ENCODE measurements around the gene COL16A1.

DNA sequence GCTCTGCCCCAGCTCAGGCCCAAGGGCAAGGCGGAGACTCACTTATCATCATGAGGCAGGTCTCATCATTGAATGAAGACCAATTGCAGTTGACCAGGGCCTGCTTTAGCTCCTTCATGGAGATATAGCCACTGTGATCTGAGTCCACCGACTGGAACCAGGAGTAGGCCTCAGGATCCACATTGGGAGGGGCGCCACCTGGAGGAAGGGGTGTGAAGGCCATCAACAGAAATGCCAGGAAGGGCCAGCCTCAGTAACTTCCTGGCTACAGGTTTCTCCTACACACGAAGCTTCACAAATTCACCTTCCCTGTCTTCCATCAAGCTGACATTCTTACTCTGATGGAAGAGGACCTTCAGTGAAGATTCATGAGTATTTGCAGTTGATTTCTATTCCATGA is 70.7 kb downstream of the COL16A1 start:
- TF ChIP-seq CTCF (conservative IDR thresholded peaks at IDR 0.05; ENCODE audit: low read length) (peak; percentile 72), EZH2phosphoT487 (IDR thresholded peaks at IDR 0.05; ENCODE audit: borderline replicate concordance) (no peak)

Data from Loucy (cell line).